ENCODE data around the gene HSP90AA1.

Gene HSP90AA1

DNA sequence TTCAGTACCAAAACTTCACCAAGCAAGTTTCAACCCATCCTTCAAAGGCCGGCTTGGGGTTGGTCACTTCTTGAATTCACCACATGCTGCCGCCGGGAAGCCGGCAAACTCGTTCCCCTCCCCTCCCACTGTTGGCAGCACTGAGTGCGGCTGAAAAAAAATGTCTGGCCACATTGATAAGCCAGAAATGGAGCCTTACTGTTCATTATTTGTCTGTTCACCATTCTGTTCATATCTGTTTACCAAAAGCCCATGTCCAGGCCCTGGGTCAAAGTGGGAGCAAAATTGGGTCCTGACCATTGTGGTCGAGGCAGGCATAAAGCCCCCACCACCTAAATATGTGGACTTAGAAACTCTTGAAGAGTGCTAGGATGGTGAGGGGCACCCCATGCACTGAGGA, 7.3 kb upstream of the HSP90AA1 start:
- H2AFZ ChIP-seq (ENCODE audit: low read length), result no peak overlapping the region
- H3K9me3 ChIP-seq (ENCODE audit: insufficient read depth, low read depth, low read length), result no peaks in the 10 kb centered on the region
- H3F3A ChIP-seq (ENCODE audit: low read depth), result no peaks in the 10 kb centered on the region
- no peaks in the 10 kb centered on the region for H3K79me2 ChIP-seq (ENCODE audit: insufficient read depth, low read length)
- H3K4me1 ChIP-seq (ENCODE audit: insufficient read depth, low read length, poor library complexity, severe bottlenecking), result peaks cover 10% of the 10 kb centered on the region
- H3K9me2 ChIP-seq (replicated peaks; ENCODE audit: low read depth, low read length), result no peaks in the 10 kb centered on the region
- no peaks in the 10 kb centered on the region for H3K27me3 ChIP-seq (ENCODE audit: insufficient read depth, low read length, poor library complexity, severe bottlenecking)
- H3K4me3 ChIP-seq (ENCODE audit: low read length, poor library complexity, severe bottlenecking), result no peak overlapping the region
- H4K20me1 ChIP-seq (ENCODE audit: insufficient read depth, low read length, poor library complexity, severe bottlenecking), result no peaks in the 10 kb centered on the region
- TF ChIP-seq, protein P1, sequence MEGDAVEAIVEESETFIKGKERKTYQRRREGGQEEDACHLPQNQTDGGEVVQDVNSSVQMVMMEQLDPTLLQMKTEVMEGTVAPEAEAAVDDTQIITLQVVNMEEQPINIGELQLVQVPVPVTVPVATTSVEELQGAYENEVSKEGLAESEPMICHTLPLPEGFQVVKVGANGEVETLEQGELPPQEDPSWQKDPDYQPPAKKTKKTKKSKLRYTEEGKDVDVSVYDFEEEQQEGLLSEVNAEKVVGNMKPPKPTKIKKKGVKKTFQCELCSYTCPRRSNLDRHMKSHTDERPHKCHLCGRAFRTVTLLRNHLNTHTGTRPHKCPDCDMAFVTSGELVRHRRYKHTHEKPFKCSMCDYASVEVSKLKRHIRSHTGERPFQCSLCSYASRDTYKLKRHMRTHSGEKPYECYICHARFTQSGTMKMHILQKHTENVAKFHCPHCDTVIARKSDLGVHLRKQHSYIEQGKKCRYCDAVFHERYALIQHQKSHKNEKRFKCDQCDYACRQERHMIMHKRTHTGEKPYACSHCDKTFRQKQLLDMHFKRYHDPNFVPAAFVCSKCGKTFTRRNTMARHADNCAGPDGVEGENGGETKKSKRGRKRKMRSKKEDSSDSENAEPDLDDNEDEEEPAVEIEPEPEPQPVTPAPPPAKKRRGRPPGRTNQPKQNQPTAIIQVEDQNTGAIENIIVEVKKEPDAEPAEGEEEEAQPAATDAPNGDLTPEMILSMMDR (conservative IDR thresholded peaks at IDR 0.05; ENCODE audit: low read length), result no peak
- no peak for TF ChIP-seq EZH2phosphoT487 (IDR thresholded peaks at IDR 0.05; ENCODE audit: borderline replicate concordance)
- no peaks in the 10 kb centered on the region for H3K36me3 ChIP-seq (ENCODE audit: insufficient read depth, low read length)
- H3K4me2 ChIP-seq (ENCODE audit: low read depth, low read length, poor library complexity, severe bottlenecking), result no peak overlapping the region
- H3K9ac ChIP-seq (ENCODE audit: low read depth, low read length, poor library complexity, severe bottlenecking), result no peak overlapping the region

DNA sequence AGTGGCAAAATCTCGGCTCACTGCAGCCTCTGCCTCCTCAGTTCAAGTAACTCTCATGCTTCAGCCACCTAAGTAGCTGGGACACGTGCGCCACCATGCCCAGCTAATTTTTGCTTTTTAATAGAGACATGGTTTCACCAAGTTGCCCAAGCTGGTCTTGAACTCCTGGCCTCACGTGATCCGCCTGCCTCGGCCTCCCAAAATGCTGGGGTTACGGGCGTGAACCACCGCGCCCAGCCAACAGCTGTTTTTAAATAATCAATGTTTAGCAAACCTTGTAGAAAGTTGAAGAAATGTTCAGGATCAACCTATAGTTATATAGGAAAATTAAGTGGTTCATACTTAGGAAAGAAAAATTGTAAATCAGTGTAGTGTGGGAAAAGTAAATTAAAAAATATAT, 6.0 kb upstream of the HSP90AA1 start:
- H3K9me3 ChIP-seq (ENCODE audit: insufficient read depth, low read depth, low read length), result no peaks in the 10 kb centered on the region
- H3K9ac ChIP-seq (ENCODE audit: low read depth, low read length, poor library complexity, severe bottlenecking), result no peak overlapping the region
- H3K36me3 ChIP-seq (ENCODE audit: insufficient read depth, low read length), result no peaks in the 10 kb centered on the region
- no peaks in the 10 kb centered on the region for H3F3A ChIP-seq (ENCODE audit: low read depth)
- TF ChIP-seq, protein P1 (conservative IDR thresholded peaks at IDR 0.05; ENCODE audit: low read length), result no peak
- TF ChIP-seq EZH2phosphoT487 (IDR thresholded peaks at IDR 0.05; ENCODE audit: borderline replicate concordance), result no peak
- no peaks in the 10 kb centered on the region for H3K27me3 ChIP-seq (ENCODE audit: insufficient read depth, low read length, poor library complexity, severe bottlenecking)
- H3K4me1 ChIP-seq (ENCODE audit: insufficient read depth, low read length, poor library complexity, severe bottlenecking), result peaks cover 17% of the 10 kb centered on the region
- no peak overlapping the region for H3K4me2 ChIP-seq (ENCODE audit: low read depth, low read length, poor library complexity, severe bottlenecking)
- H3K9me2 ChIP-seq (replicated peaks; ENCODE audit: low read depth, low read length), result no peaks in the 10 kb centered on the region
- no peak overlapping the region for H3K4me3 ChIP-seq (ENCODE audit: low read length, poor library complexity, severe bottlenecking)
- H2AFZ ChIP-seq (ENCODE audit: low read length), result no peak overlapping the region
- no peaks in the 10 kb centered on the region for H4K20me1 ChIP-seq (ENCODE audit: insufficient read depth, low read length, poor library complexity, severe bottlenecking)
- H3K79me2 ChIP-seq (ENCODE audit: insufficient read depth, low read length), result no peaks in the 10 kb centered on the region

DNA sequence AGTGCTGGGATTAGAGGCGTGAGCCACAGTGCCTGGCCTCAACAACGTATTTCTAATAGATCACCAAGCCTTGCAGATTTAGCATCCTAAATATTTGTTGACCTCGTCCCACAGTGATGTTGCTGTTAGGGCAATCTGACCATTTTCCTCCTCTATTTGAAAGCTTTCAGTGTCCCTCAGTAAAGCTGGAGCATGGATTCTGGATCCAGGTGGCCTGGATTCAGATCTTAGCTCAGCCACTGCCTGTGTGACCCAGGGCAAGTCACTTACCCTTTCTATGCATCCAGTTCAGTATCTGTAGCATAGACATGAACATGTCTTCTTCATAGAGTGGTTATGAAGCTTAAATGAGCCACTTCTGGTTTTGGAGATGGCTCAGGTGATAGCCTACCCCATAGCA, 3.9 kb upstream of the HSP90AA1 start:
- H3K36me3 ChIP-seq (ENCODE audit: insufficient read depth, low read length), result peaks cover 1% of the 10 kb centered on the region; the same call in 1 of the 2 replicates
- H4K20me1 ChIP-seq (ENCODE audit: insufficient read depth, low read length, poor library complexity, severe bottlenecking), result peaks cover 5% of the 10 kb centered on the region
- no peak overlapping the region for H3K4me3 ChIP-seq (ENCODE audit: low read length, poor library complexity, severe bottlenecking)
- H3K9ac ChIP-seq (ENCODE audit: low read depth, low read length, poor library complexity, severe bottlenecking), result no peak overlapping the region
- no peaks in the 10 kb centered on the region for H3K9me3 ChIP-seq (ENCODE audit: insufficient read depth, low read depth, low read length)
- no peak overlapping the region for H2AFZ ChIP-seq (ENCODE audit: low read length)
- peaks cover 11% of the 10 kb centered on the region for H3K79me2 ChIP-seq (ENCODE audit: insufficient read depth, low read length)
- TF ChIP-seq, protein P1 (conservative IDR thresholded peaks at IDR 0.05; ENCODE audit: low read length), result no peak
- TF ChIP-seq EZH2phosphoT487 (IDR thresholded peaks at IDR 0.05; ENCODE audit: borderline replicate concordance), result no peak
- H3F3A ChIP-seq (ENCODE audit: low read depth), result no peaks in the 10 kb centered on the region
- H3K4me2 ChIP-seq (ENCODE audit: low read depth, low read length, poor library complexity, severe bottlenecking), result no peak overlapping the region
- no peaks in the 10 kb centered on the region for H3K9me2 ChIP-seq (replicated peaks; ENCODE audit: low read depth, low read length)
- H3K27me3 ChIP-seq (ENCODE audit: insufficient read depth, low read length, poor library complexity, severe bottlenecking), result no peaks in the 10 kb centered on the region
- peaks cover 19% of the 10 kb centered on the region for H3K4me1 ChIP-seq (ENCODE audit: insufficient read depth, low read length, poor library complexity, severe bottlenecking)

All from Loucy (cell line).